ENCODE results near the gene FHIT. TPM values are rescaled to one million over a fixed set of nuclear protein-coding genes. Genes with fewer than 3 reads are reported as not detected.

The FHIT gene
- total and polyA plus RNA-seq, 4 donors, result 2.1 to 14.7 (median 6.6) TPM

GRCh38 chr3:61158216-61158615, 93.0 kb downstream of the FHIT start:
- H3K9ac ChIP-seq (ENCODE audit: low read depth in 1 of 2, low read length in 2 of 2), result no peak overlapping the region
- no peaks in the 10 kb centered on the region for H3K36me3 ChIP-seq (ENCODE audit: control insufficient read depth in 4 of 4, insufficient read depth in 3 of 4, low read depth in 1 of 4, low read length in 3 of 4)
- no peaks in the 10 kb centered on the region for H3K27me3 ChIP-seq (ENCODE audit: control insufficient read depth in 4 of 4, insufficient read depth in 4 of 4, low read length in 3 of 4)
- H3K27ac ChIP-seq (ENCODE audit: low read depth in 1 of 2, low read length in 2 of 2), result no peak overlapping the region
- no peak overlapping the region for H3K4me3 ChIP-seq (ENCODE audit: low read depth in 1 of 3, low read length in 3 of 3)
- TF ChIP-seq YY1 (IDR thresholded peaks at IDR 0.05) (no peak), MAX (IDR thresholded peaks at IDR 0.05) (no peak), ATF3 (IDR thresholded peaks at IDR 0.05) (no peak), FOXA2 (IDR thresholded peaks at IDR 0.05) (no peak), CTCF (IDR thresholded peaks at IDR 0.05; ENCODE audit: low read depth, low read length, missing input control) (no peak), TAF1 (conservative IDR thresholded peaks at IDR 0.05) (no peak), EGR1 (IDR thresholded peaks at IDR 0.05; ENCODE audit: low read depth in 2 of 2) (no peak), GABPA (IDR thresholded peaks at IDR 0.05 in 1 of 2, conservative IDR thresholded peaks at IDR 0.05 in 1 of 2) (no peak), ZBTB33 (IDR thresholded peaks at IDR 0.05) (no peak), SP1 (IDR thresholded peaks at IDR 0.05) (no peak), RXRA (IDR thresholded peaks at IDR 0.05) (no peak), NR2F2 (IDR thresholded peaks at IDR 0.05) (no peak), FOXA1 (IDR thresholded peaks at IDR 0.05) (no peak), REST (IDR thresholded peaks at IDR 0.05) (no peak)
- no peak for DNase-seq (ENCODE audit: low spot score)
- H3K4me1 ChIP-seq (ENCODE audit: control insufficient read depth in 4 of 4, insufficient read depth in 4 of 4, low read length in 3 of 4), result peaks cover 4 to 25% (median 17%) of the 10 kb centered on the region in 4 donors
- WGBS, result 86% methylated on average over 4 of the region's 4 CpGs
- H3K9me3 ChIP-seq (ENCODE audit: control insufficient read depth in 4 of 4, low read length in 3 of 4), result no peaks in the 10 kb centered on the region

GRCh38 chr3:61157414-61157813, 93.8 kb downstream of the FHIT start:
- H3K4me1 ChIP-seq (ENCODE audit: control insufficient read depth in 4 of 4, insufficient read depth in 4 of 4, low read length in 3 of 4), result peaks cover 4 to 25% (median 17%) of the 10 kb centered on the region in 4 donors
- no peaks in the 10 kb centered on the region for H3K27me3 ChIP-seq (ENCODE audit: control insufficient read depth in 4 of 4, insufficient read depth in 4 of 4, low read length in 3 of 4)
- H3K36me3 ChIP-seq (ENCODE audit: control insufficient read depth in 4 of 4, insufficient read depth in 3 of 4, low read depth in 1 of 4, low read length in 3 of 4), result no peaks in the 10 kb centered on the region
- H3K9me3 ChIP-seq (ENCODE audit: control insufficient read depth in 4 of 4, low read length in 3 of 4), result no peaks in the 10 kb centered on the region
- no peak overlapping the region for H3K27ac ChIP-seq (ENCODE audit: low read depth in 1 of 2, low read length in 2 of 2)
- H3K4me3 ChIP-seq (ENCODE audit: low read depth in 1 of 3, low read length in 3 of 3), result no peak overlapping the region
- DNase-seq (ENCODE audit: low spot score), result no peak
- TF ChIP-seq EGR1 (IDR thresholded peaks at IDR 0.05; ENCODE audit: low read depth in 2 of 2) (no peak), JUND (IDR thresholded peaks at IDR 0.05) (no peak), SP1 (IDR thresholded peaks at IDR 0.05) (no peak), CTCF (IDR thresholded peaks at IDR 0.05; ENCODE audit: low read depth, low read length, missing input control) (no peak), FOXA1 (IDR thresholded peaks at IDR 0.05) (no peak), RAD21 (IDR thresholded peaks at IDR 0.05) (no peak)
- H3K9ac ChIP-seq (ENCODE audit: low read depth in 1 of 2, low read length in 2 of 2), result no peak overlapping the region

Data from liver (tissue), 9 donors.